Skin epidermis (tissue), 12 donors: ENCODE results near the gene C1QBP.

ENCODE experiments used
- H3K27ac ChIP-seq, 21 experiments: fragments of 200-600 bp; sonication (generic) in 11 of 21; one replicate each; pipeline ENCODE4 v1.5.0; 2020; ENCODE audit warnings: mild to moderate bottlenecking in 3 of 21, inconsistent platforms in 2 of 21, moderate library complexity in 2 of 21
- H3K4me3 ChIP-seq, 7 experiments: fragments of 200-600 bp; sonication (generic) in 2 of 7; one replicate each; pipeline ENCODE4 v1.5.0; 2020; ENCODE audit warnings: inconsistent platforms in 2 of 7, mild to moderate bottlenecking in 2 of 7, moderate library complexity in 1 of 7

Gene C1QBP

DNA sequence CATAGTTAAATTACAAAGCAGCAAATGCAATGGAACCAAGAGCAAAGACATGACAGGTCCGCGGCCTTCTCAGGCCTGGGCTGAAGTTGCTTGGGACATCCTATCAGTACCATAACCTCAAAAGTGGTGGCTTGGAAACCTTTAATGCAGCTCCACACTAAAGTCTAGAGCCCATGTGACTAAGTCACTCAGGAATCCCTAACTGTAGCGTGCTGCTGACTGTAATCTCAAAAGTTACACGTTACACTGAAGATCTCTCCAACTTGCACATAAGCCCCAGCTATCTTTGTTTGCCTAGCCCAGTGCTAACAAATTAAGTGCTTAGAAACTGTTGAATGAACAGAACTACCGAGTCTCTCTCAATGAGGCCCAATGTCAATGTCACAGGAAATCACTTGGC, 47.3 kb downstream of the C1QBP start:
- H3K27ac ChIP-seq, result no peak overlapping the region
- H3K4me3 ChIP-seq, result no peak overlapping the region
